Testis (tissue), 2 donors: ENCODE results near the gene TF.

Experiments used
- CTCF ChIP-seq, 3 experiments: fragments of 450-650 bp in 2 of 3; fragments of 200-600 bp in 1 of 3; sonication (generic) in 1 of 3; IDR thresholded peaks; one replicate each; pipeline ENCODE4 v1.5.1; 2016 to 2019; ENCODE audit warnings: antibody characterized with exemption in 3 of 3, mild to moderate bottlenecking in 2 of 3, moderate library complexity in 1 of 3
- POLR2A ChIP-seq: fragments of 450-650 bp; IDR thresholded peaks from one replicate; pipeline ENCODE4 v1.6.1; 2017; ENCODE audit warnings: antibody characterized with exemption, mild to moderate bottlenecking, moderate library complexity

DNA sequence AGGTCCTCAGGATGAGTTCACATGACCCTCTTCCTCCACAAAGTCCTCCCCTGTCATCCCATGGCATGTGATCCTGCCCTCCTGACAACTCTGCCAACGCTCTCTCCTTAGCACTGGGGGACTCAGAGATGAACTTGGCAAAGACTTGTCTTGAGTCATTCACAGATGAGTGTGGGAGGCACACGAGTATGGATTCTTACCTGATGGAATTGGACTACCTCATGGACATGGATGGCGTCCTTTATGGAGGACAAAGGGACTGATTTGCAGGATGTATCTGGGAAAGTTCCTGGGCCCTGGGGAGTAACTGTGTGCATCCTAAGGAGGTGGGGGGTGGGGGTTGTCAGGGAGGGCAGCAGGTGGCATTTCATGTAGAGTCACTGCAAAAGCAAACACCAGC, 46.3 kb upstream of the TF start:
- TF ChIP-seq CTCF (IDR thresholded peaks at IDR 0.05) (no peak), POLR2A (no peak)
